ENCODE measurements around the gene KRT17. TPM values are rescaled to one million over a fixed set of nuclear protein-coding genes. Genes with fewer than 3 reads are reported as not detected.
"Not testable (repeated sequence)": the region's sequence is repeated elsewhere in the genome, so short reads cannot be mapped to it uniquely, and the experiment has no call there.

Gene KRT17
- total RNA-seq, 1 experiment from 2014 or later = 1.9 TPM

DNA sequence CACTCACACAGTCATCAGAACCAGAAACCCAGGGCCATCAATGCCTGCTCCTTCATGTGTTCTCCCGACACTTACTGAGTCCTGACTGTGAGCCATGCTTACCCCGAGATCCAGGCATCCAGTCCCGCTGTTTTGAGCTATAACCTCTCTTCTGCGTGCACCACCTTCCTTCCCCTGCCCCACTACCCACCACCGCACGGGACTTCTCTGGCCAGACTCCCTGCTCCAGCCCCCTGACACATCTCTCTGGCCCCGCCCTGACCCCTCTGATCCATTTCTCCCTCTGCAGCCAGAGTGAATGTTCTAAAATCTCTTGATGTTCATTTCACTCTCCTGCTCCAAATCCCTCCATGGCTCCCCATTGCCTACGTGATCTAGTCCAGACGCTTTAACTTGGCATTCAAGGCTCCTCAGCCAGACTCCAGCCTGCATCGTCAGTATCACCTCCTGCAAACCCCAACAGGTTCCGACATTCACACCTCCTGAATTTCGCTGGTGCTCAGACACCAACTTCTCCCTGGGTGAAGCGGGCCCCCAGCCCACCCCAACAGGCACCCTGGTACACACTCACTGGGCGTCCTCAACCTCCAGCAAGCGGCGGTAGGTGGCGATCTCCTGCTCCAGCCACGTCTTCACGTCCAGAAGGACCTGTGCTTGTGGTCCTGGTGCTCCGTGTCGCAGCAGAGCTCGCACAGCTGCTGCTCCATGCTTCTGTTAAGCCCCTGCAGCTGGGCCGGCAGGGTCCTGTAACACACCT, 3.1 kb upstream of the KRT17 start:
- ATAC-seq = no peak
- H3K4me1 ChIP-seq (ENCODE audit: control insufficient read depth, insufficient read depth, low read length) = peaks cover 10% of the 10 kb centered on the region
- no peaks in the 10 kb centered on the region for H3K9me3 ChIP-seq (ENCODE audit: control insufficient read depth, insufficient read depth, low read depth, low read length)
- no peak overlapping the region for H3K4me3 ChIP-seq (ENCODE audit: low read depth in 2 of 2, low read length in 2 of 2)
- ChIA-PET POLR2A (no interaction called here), CTCF (interaction anchor here (1.3 kb wide), 1 partner anchor 45 kb away, joined by 3 read pairs; no protein-coding TSS in a partner anchor)
- in situ Hi-C loops (cut with HindIII; ENCODE audit: low pct_unique_long_range_greater_than_20kb, low sequenced_read_pairs) = loop anchor here (25.0 kb wide), 1 partner anchor 90 kb away; the partner anchor contains the start of gene KRT19
- H3K27me3 ChIP-seq (ENCODE audit: control insufficient read depth, insufficient read depth, low read length) = no peaks in the 10 kb centered on the region
- H3K36me3 ChIP-seq (ENCODE audit: control insufficient read depth, insufficient read depth, low read length) = no peaks in the 10 kb centered on the region
- TF ChIP-seq, protein P1, sequence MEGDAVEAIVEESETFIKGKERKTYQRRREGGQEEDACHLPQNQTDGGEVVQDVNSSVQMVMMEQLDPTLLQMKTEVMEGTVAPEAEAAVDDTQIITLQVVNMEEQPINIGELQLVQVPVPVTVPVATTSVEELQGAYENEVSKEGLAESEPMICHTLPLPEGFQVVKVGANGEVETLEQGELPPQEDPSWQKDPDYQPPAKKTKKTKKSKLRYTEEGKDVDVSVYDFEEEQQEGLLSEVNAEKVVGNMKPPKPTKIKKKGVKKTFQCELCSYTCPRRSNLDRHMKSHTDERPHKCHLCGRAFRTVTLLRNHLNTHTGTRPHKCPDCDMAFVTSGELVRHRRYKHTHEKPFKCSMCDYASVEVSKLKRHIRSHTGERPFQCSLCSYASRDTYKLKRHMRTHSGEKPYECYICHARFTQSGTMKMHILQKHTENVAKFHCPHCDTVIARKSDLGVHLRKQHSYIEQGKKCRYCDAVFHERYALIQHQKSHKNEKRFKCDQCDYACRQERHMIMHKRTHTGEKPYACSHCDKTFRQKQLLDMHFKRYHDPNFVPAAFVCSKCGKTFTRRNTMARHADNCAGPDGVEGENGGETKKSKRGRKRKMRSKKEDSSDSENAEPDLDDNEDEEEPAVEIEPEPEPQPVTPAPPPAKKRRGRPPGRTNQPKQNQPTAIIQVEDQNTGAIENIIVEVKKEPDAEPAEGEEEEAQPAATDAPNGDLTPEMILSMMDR (IDR thresholded peaks at IDR 0.05) = no peak
- TF ChIP-seq POLR2AphosphoS5 (IDR thresholded peaks at IDR 0.05; ENCODE audit: low read depth, low read length) (no peak), TCF7L2 (IDR thresholded peaks at IDR 0.05; ENCODE audit: low read depth, low read length) (no peak)
- TF ChIP-seq, protein P2, sequence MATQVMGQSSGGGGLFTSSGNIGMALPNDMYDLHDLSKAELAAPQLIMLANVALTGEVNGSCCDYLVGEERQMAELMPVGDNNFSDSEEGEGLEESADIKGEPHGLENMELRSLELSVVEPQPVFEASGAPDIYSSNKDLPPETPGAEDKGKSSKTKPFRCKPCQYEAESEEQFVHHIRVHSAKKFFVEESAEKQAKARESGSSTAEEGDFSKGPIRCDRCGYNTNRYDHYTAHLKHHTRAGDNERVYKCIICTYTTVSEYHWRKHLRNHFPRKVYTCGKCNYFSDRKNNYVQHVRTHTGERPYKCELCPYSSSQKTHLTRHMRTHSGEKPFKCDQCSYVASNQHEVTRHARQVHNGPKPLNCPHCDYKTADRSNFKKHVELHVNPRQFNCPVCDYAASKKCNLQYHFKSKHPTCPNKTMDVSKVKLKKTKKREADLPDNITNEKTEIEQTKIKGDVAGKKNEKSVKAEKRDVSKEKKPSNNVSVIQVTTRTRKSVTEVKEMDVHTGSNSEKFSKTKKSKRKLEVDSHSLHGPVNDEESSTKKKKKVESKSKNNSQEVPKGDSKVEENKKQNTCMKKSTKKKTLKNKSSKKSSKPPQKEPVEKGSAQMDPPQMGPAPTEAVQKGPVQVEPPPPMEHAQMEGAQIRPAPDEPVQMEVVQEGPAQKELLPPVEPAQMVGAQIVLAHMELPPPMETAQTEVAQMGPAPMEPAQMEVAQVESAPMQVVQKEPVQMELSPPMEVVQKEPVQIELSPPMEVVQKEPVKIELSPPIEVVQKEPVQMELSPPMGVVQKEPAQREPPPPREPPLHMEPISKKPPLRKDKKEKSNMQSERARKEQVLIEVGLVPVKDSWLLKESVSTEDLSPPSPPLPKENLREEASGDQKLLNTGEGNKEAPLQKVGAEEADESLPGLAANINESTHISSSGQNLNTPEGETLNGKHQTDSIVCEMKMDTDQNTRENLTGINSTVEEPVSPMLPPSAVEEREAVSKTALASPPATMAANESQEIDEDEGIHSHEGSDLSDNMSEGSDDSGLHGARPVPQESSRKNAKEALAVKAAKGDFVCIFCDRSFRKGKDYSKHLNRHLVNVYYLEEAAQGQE (IDR thresholded peaks at IDR 0.05; ENCODE audit: insufficient read depth in 1 of 2, low read depth in 2 of 2, low read length in 1 of 2) = no peak
- H3K27ac ChIP-seq (ENCODE audit: low read length) = no peak overlapping the region
- BruUV-seq (replicated peaks) = no TSS peak
- intact Hi-C loops (cut with micrococcal nuclease; ENCODE audit: unreplicated experiment) = no loop called here
- DNase-seq (ENCODE audit: low read depth, low spot score) = no peak

DNA sequence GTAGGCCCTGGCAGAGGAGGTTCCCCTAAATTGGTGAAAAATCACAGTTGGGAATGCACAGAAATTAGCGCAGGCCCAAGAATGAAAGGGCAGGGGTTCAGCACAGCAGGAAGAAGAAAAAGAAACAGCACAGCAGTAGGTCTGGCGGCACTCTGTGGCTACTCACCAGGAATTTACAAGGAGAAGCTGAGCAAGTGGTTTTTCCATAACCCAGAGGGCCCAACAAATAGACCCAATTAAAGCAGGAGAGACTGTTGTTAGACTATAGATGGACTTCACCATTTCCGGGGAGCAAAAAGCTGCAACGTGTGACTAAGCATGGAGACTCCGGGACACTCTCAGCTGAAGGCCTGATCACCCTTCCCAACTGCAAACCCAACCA, 2.5 kb upstream of the KRT17 start:
- H3K36me3 ChIP-seq (ENCODE audit: control insufficient read depth, insufficient read depth, low read length); ATAC-seq; H3K9me3 ChIP-seq (ENCODE audit: control insufficient read depth, insufficient read depth, low read depth, low read length); POLR2A ChIA-PET; H3K27me3 ChIP-seq (ENCODE audit: control insufficient read depth, insufficient read depth, low read length); BruUV-seq (replicated peaks); H3K27ac ChIP-seq (ENCODE audit: low read length); DNase-seq (ENCODE audit: low read depth, low spot score); intact Hi-C loops (cut with micrococcal nuclease; ENCODE audit: unreplicated experiment); H3K4me3 ChIP-seq (ENCODE audit: low read depth in 2 of 2, low read length in 2 of 2): not testable (repeated sequence)
- in situ Hi-C loops (cut with HindIII; ENCODE audit: low pct_unique_long_range_greater_than_20kb, low sequenced_read_pairs) = loop anchor here (25.0 kb wide), 1 partner anchor 90 kb away; the partner anchor contains the start of gene KRT19
- TF ChIP-seq TCF7L2 (IDR thresholded peaks at IDR 0.05; ENCODE audit: low read depth, low read length) = peak; percentile 60
- CTCF ChIA-PET = interaction anchor here (1.3 kb wide), 1 partner anchor 45 kb away, joined by 3 read pairs; no protein-coding TSS in a partner anchor
- peaks cover 10% of the 10 kb centered on the region for H3K4me1 ChIP-seq (ENCODE audit: control insufficient read depth, insufficient read depth, low read length)

- H3K36me3 ChIP-seq (ENCODE audit: control insufficient read depth, insufficient read depth, low read length); H3K9me3 ChIP-seq (ENCODE audit: control insufficient read depth, insufficient read depth, low read depth, low read length); H3K4me3 ChIP-seq (ENCODE audit: low read depth in 2 of 2, low read length in 2 of 2); ATAC-seq; H3K27ac ChIP-seq (ENCODE audit: low read length); BruUV-seq (replicated peaks); intact Hi-C loops (cut with micrococcal nuclease; ENCODE audit: unreplicated experiment); DNase-seq (ENCODE audit: low read depth, low spot score); POLR2A ChIA-PET; H3K27me3 ChIP-seq (ENCODE audit: control insufficient read depth, insufficient read depth, low read length): not testable (repeated sequence)
- CTCF ChIA-PET = interaction anchor here (1.3 kb wide), 1 partner anchor 44 kb away, joined by 3 read pairs; no protein-coding TSS in a partner anchor
- peaks cover 10% of the 10 kb centered on the region for H3K4me1 ChIP-seq (ENCODE audit: control insufficient read depth, insufficient read depth, low read length)
- in situ Hi-C loops (cut with HindIII; ENCODE audit: low pct_unique_long_range_greater_than_20kb, low sequenced_read_pairs) = loop anchor here (25.0 kb wide), 1 partner anchor 89 kb away; the partner anchor contains the start of gene KRT19
These were observed 1.9 kb upstream of the KRT17 start for GRCh38 chr17:41626028-41626913.

Data from Panc1 (cell line).